ENCODE results near the gene POLR1G. TPM values are rescaled to one million over a fixed set of nuclear protein-coding genes. Genes with fewer than 3 reads are reported as not detected.

Gene POLR1G
- total RNA-seq, 4 donors from 2014 or later = 4.0 to 8.1 (median 5.6) TPM

DNA sequence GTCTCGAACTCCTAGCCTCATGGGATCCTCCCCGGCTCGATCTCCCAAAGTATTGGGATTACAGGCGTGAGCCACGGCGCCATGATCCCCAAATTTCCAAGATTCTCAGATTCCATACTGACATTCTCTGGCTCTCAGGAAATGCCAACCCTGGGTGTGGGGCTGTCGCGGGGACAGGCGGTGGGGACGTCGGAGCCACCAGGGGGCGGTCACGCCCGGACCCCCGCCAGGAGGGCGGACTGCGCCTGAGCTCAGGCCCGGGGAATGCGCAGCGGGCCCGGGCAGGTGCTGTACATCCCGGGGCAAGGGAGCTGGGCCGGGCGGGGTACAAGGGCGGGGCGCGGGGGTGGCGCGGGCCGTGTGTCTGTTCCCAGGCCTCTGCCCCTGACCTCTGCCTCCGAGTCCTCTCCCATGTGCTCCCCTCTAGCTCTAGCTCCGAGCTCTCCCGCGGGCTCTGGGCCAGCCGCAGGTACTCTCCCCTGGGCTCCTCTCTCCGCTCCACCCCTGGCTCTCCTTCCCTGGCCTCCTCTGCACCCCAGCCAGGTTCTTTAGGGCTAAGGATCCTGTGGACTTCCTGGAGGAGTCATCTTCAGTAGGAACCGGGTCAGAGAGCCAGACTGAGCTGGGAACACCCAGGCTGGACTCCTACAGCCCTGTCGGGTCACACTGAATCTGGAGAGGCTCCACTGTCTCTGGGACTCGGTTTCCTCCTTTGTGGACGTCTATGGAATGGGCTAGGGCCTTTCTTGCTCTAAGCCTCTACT lies 4.0 kb upstream of the POLR1G start:
- DNase-seq (ENCODE audit: low spot score in 2 of 2) = peak in 1 of 2 donors; percentile 53
- TF ChIP-seq, protein P1, sequence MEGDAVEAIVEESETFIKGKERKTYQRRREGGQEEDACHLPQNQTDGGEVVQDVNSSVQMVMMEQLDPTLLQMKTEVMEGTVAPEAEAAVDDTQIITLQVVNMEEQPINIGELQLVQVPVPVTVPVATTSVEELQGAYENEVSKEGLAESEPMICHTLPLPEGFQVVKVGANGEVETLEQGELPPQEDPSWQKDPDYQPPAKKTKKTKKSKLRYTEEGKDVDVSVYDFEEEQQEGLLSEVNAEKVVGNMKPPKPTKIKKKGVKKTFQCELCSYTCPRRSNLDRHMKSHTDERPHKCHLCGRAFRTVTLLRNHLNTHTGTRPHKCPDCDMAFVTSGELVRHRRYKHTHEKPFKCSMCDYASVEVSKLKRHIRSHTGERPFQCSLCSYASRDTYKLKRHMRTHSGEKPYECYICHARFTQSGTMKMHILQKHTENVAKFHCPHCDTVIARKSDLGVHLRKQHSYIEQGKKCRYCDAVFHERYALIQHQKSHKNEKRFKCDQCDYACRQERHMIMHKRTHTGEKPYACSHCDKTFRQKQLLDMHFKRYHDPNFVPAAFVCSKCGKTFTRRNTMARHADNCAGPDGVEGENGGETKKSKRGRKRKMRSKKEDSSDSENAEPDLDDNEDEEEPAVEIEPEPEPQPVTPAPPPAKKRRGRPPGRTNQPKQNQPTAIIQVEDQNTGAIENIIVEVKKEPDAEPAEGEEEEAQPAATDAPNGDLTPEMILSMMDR (IDR thresholded peaks at IDR 0.05) = no peak
- TF ChIP-seq POLR2A (IDR thresholded peaks at IDR 0.05) = no peak
- H3K4me3 ChIP-seq (ENCODE audit: low read depth, poor library complexity, severe bottlenecking) = no peak overlapping the region
- intact Hi-C loops (cut with DNase I; ENCODE audit: low total_unique reads) = no loop called here
- 9 to 14% methylated on average over 21 to 29 of the region's 40 CpGs for WGBS, 2 donors

DNA sequence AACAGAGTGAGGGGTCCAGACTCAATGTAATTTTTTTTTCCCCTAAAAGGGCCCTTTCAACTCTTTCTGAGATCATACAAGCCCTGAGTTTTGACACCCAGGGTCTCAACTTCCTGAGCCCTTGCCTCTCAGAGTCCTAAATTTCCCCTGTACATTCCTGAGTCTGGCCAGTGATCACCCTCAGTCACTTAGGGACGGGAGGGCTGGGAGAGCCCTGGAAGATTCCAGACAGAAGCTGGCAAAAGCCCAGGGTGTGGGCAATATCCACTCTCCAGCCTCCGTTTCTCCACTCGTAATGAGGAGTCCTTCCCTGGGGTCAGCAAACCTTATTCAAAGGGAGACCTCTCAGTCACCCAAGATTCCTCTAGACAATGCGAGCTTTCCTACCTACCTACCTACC lies 3.2 kb upstream of the POLR1G start:
- TF ChIP-seq POLR2A (IDR thresholded peaks at IDR 0.05) = no peak
- TF ChIP-seq, protein P1 (IDR thresholded peaks at IDR 0.05) = no peak
- DNase-seq (ENCODE audit: low spot score in 2 of 2) = no peak
- peak overlapping the region; percentile 61 for H3K4me3 ChIP-seq (ENCODE audit: low read depth, poor library complexity, severe bottlenecking)
- WGBS, 2 donors = 34 to 37% methylated on average over 4 of the region's 4 CpGs
- intact Hi-C loops (cut with DNase I; ENCODE audit: low total_unique reads) = no loop called here

DNA sequence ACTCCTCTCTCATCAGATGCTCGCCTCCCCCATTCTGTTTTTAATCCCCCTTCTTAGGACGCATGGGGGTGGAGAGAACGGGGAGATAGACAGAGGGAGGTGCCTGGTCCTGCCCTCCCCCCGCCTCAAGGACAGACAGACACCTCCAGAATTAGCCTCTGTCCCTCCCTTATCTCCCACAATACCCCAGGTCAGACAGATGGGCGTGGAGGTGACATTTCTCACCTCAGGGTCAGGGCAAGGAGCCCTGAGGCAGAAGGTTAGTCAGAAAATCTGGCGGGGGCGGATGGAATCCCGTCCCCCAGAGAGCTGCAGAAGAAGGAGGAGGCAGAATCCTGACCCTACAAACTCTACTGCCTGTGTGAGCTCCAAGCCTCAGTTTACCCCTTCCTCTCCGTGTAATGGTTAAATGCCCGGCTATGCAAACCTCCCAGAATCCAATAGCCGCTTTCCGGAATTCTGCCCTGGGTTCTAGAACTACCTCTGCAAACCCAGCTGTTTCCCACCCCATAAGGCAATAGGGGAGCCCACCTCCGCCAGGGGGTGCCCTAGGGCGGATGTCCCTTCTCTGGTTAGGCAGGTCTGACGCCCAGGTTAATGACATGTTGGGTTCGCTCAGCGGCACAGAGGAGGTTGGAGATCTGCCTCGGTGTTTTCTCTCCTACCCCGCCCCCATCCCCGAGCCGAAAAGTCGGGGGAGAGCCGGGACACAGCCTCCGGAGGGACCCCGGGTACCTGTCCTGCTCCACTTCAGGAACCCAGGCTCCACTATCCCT lies 2.5 kb upstream of the POLR1G start:
- 16 to 24% methylated on average over 23 to 25 of the region's 25 CpGs for WGBS, 2 donors
- DNase-seq (ENCODE audit: low spot score in 2 of 2) = peak in 1 of 2 donors; percentile 60
- intact Hi-C loops (cut with DNase I; ENCODE audit: low total_unique reads) = no loop called here
- H3K4me3 ChIP-seq (ENCODE audit: low read depth, poor library complexity, severe bottlenecking) = peak overlapping the region; percentile 61
- TF ChIP-seq, protein P1 (IDR thresholded peaks at IDR 0.05) = no peak
- TF ChIP-seq POLR2A (IDR thresholded peaks at IDR 0.05) = no peak

GRCh38 chr19:45404557-45405434 lies 1.6 kb upstream of the POLR1G start, which contains the start of gene PPP1R13L:
PPP1R13L (minus strand) TSS chr19:45405069; CDS start chr19:45398318, 6,751 bp downstream.
- TF ChIP-seq POLR2A (IDR thresholded peaks at IDR 0.05) = no peak
- TF ChIP-seq, protein P1 (IDR thresholded peaks at IDR 0.05) = no peak
- peak; percentile 86 to 97 for DNase-seq (ENCODE audit: low spot score in 2 of 2)
- H3K4me3 ChIP-seq (ENCODE audit: low read depth, poor library complexity, severe bottlenecking) = peak within 1 kb of the TSS; percentile 61
- WGBS, 2 donors = 8% methylated on average over 31 to 36 of the region's 46 CpGs
- intact Hi-C loops (cut with DNase I; ENCODE audit: low total_unique reads) = no loop called here

DNA sequence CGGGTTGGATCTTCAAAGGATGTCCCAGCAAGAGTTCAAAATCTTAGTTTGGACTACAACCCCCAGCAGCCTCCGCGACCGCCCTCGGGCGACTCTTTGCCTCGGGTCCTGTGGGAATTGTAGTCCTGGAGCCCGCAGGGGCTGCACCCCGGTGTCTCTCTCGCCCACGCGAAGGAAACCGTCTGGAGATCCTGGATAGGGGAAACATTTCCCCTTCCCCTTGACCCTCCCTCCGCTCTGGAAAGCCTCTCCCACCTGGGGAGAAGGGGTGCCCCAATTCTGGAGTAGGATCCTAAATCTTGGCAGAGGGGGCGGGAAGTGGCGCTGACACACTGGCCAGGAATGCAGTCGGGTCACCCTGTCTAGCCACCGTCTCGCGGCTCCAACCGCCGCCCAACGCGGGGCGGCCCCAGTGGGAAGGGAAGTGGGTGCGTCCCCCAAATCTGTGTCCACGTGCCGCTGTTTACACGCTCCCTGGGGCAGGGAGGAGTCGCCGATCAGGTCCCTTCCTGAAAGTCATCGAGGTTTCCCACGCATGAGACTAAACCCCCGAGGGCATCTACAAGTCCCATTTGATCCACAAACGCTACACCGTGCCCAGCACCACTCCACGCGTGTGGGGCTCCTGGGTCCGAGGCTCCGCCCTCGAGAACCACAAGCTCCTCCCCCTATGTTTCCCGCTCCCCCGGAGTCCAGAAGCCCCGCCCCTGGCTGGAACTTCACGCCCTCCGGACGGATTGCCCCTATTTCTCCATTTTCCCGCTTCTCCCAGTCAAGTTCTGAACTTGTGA lies 814 bp upstream of the POLR1G start:
- 0 to 1% methylated on average over 32 to 47 of the region's 48 CpGs for WGBS, 2 donors
- DNase-seq (ENCODE audit: low spot score in 2 of 2) = peak; percentile 92 to 98
- peak overlapping the region; percentile 61 for H3K4me3 ChIP-seq (ENCODE audit: low read depth, poor library complexity, severe bottlenecking)
- intact Hi-C loops (cut with DNase I; ENCODE audit: low total_unique reads) = no loop called here
- TF ChIP-seq POLR2A (IDR thresholded peaks at IDR 0.05) = no peak
- TF ChIP-seq, protein P1 (IDR thresholded peaks at IDR 0.05) = no peak

Data from lower leg skin (tissue), 4 donors.